ENCODE results near the gene CBFA2T3. TPM values are rescaled to one million over a fixed set of nuclear protein-coding genes. Genes with fewer than 3 reads are reported as not detected.

Gene CBFA2T3
- total and polyA plus RNA-seq, 2 of the 13 experiments (the other 11 are each of a cell fraction or from before 2014, with no cell fraction given): 0.05 TPM; not detected in 1

DNA sequence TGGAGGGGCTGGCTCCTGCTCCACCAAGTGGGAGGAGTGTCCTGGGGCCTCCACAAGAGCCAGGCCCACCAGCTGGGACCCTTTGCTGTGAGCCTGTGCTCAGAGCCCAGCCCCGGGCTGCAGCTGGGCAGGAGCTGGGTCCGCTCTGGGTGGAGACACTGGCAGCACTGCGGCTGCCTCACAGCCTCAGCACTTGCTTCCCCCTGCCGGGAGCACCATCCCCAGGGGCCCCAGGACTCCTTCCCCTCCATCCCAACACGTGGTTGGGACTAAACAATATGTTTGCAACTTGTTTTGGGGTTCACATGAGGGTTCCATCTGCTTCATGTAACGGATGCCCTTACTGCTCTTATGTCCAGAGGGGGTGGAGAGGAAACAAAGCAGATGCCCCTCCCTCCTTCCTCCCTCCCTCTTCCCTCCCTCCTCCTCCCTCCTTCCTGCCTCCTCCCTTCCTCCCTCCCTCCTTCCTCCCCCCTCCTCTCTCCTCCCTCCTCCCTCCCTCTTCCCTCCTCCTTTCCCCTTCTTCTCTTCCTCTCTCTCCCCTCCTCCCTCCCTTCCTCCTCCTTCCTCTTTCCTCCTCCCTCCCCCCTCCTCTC, 16.3 kb upstream of the CBFA2T3 start:
- Histone ChIP-seq H3K27ac (ENCODE audit: extremely low read length, insufficient read depth, low read length) (no peak overlapping the region), H3K36me3 (replicated peaks in 1 of 2; ENCODE audit: control insufficient read depth in 1 of 2, insufficient read depth in 2 of 2, low read length in 2 of 2) (no peaks in the 10 kb centered on the region), H4K20me1 (ENCODE audit: insufficient read depth, low read length) (no peaks in the 10 kb centered on the region), H3K4me1 (ENCODE audit: insufficient read depth, low read length) (0 out of 2 replicates have a peak, but pooled peaks cover 6% of the 10 kb centered on the region), H2AFZ (ENCODE audit: low read length) (no peak overlapping the region), H3K9ac (ENCODE audit: insufficient read depth, low read depth, low read length) (no peak overlapping the region), H3K79me2 (ENCODE audit: insufficient read depth, low read length) (no peaks in the 10 kb centered on the region), H3K27me3 (ENCODE audit: control insufficient read depth in 1 of 2, insufficient read depth in 2 of 2, low read length in 2 of 2) (peaks cover 36 to 81% of the 10 kb centered on the region in 2 experiments), H3K9me3 (ENCODE audit: low read length) (peaks cover 12% of the 10 kb centered on the region), H3K4me2 (ENCODE audit: low read depth, low read length) (no peak overlapping the region), H3K4me3 (replicated peaks in 1 of 3; ENCODE audit: insufficient read depth in 1 of 3, low read depth in 2 of 3, low read length in 3 of 3) (no peak overlapping the region)
- TF ChIP-seq EZH2 (conservative IDR thresholded peaks at IDR 0.05; ENCODE audit: low read depth, low read length) (peak; percentile 72; the same call in 1 of the 2 replicates), ZNF605 (CRISPR knock-in tag; IDR thresholded peaks at IDR 0.05) (no peak), ZNF263 (CRISPR knock-in tag; IDR thresholded peaks at IDR 0.05) (0 out of 2 replicates have a peak, but pooled peaks have one; percentile 66), PCBP2 (optimal IDR thresholded peaks at IDR 0.05; ENCODE audit: low read depth, low read length, poor library complexity, severe bottlenecking) (peak; percentile 34)
- TF ChIP-seq, protein P1, sequence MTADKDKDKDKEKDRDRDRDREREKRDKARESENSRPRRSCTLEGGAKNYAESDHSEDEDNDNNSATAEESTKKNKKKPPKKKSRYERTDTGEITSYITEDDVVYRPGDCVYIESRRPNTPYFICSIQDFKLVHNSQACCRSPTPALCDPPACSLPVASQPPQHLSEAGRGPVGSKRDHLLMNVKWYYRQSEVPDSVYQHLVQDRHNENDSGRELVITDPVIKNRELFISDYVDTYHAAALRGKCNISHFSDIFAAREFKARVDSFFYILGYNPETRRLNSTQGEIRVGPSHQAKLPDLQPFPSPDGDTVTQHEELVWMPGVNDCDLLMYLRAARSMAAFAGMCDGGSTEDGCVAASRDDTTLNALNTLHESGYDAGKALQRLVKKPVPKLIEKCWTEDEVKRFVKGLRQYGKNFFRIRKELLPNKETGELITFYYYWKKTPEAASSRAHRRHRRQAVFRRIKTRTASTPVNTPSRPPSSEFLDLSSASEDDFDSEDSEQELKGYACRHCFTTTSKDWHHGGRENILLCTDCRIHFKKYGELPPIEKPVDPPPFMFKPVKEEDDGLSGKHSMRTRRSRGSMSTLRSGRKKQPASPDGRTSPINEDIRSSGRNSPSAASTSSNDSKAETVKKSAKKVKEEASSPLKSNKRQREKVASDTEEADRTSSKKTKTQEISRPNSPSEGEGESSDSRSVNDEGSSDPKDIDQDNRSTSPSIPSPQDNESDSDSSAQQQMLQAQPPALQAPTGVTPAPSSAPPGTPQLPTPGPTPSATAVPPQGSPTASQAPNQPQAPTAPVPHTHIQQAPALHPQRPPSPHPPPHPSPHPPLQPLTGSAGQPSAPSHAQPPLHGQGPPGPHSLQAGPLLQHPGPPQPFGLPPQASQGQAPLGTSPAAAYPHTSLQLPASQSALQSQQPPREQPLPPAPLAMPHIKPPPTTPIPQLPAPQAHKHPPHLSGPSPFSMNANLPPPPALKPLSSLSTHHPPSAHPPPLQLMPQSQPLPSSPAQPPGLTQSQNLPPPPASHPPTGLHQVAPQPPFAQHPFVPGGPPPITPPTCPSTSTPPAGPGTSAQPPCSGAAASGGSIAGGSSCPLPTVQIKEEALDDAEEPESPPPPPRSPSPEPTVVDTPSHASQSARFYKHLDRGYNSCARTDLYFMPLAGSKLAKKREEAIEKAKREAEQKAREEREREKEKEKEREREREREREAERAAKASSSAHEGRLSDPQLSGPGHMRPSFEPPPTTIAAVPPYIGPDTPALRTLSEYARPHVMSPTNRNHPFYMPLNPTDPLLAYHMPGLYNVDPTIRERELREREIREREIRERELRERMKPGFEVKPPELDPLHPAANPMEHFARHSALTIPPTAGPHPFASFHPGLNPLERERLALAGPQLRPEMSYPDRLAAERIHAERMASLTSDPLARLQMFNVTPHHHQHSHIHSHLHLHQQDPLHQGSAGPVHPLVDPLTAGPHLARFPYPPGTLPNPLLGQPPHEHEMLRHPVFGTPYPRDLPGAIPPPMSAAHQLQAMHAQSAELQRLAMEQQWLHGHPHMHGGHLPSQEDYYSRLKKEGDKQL (CRISPR knock-in tag; IDR thresholded peaks at IDR 0.05; ENCODE audit: low read depth): no peak
- FAIRE-seq (no peak), DNase-seq (ENCODE audit: low spot score) (no peak), ATAC-seq (no peak)
- 12% methylated on average over 3 of the region's 6 CpGs for WGBS (ENCODE audit: low lambda C conversion rate)
- ChIA-PET CTCF (ENCODE audit: low intra/inter-chr PET ratio, low total read pairs) (no interaction called here), POLR2A (no interaction called here)
- no TSS peak for BruUV-seq (replicated peaks)
- intact Hi-C loops (cut with micrococcal nuclease; ENCODE audit: unreplicated experiment): no loop called here
- in situ Hi-C loops (cut with HindIII; ENCODE audit: extremely low pct_ligation_motif_present, low pct_unique_long_range_greater_than_20kb): no loop called here

All from HepG2 (cell line).